DMS79 treated with DMSO at 0.1 percent for 48 hours (cell line): ENCODE measurements around the gene DUSP2.
"Not testable (repeated sequence)": the region's sequence is repeated elsewhere in the genome, so short reads cannot be mapped to it uniquely, and the experiment has no call there.

Experiments used
- DNase-seq: peaks from one replicate; lab custom pipeline; 2025; lab: John Stamatoyannopoulos, UW

DUSP2 gene

GRCh38 chr2:96146881-96147592 lies 1.8 kb upstream of the DUSP2 start:
- peak; percentile 91 for DNase-seq

- peak; percentile 10 for DNase-seq
These were observed 1.1 kb upstream of the DUSP2 start for GRCh38 chr2:96146153-96146880.

- no peak for DNase-seq
These were observed 560 bp upstream of the DUSP2 start for GRCh38 chr2:96145848-96146152.

- no peak for DNase-seq
These were observed 682 bp downstream of the DUSP2 start for GRCh38 chr2:96144481-96145035.

GRCh38 chr2:96143848-96144480 lies 1.3 kb downstream of the DUSP2 start:
- DNase-seq: peak; percentile 46

- DNase-seq: no peak
These were observed 1.9 kb downstream of the DUSP2 start for GRCh38 chr2:96143231-96143847.

- no peak for DNase-seq
These were observed 2.8 kb downstream of the DUSP2 start for GRCh38 chr2:96142217-96143113.

- DNase-seq: not testable (repeated sequence)
These were observed 3.6 kb downstream of the DUSP2 start for GRCh38 chr2:96141624-96141967.

GRCh38 chr2:96140941-96141623 lies 4.2 kb downstream of the DUSP2 start:
- DNase-seq: no peak

GRCh38 chr2:96139181-96139758 lies 6.0 kb downstream of the DUSP2 start:
- DNase-seq: no peak

- peak; percentile 91 for DNase-seq
These were observed 6.8 kb downstream of the DUSP2 start, which contains the start of gene ASTL for GRCh38 chr2:96138179-96139145. TSS of gene ASTL (minus strand) at chr2:96138502. CDS start at chr2:96138436, 66 bp downstream.

- DNase-seq: no peak
These were observed 7.7 kb downstream of the DUSP2 start for GRCh38 chr2:96137321-96138178.

GRCh38 chr2:96136129-96136720 lies 9.0 kb downstream of the DUSP2 start:
- peak; percentile 69 for DNase-seq

GRCh38 chr2:96135621-96136020 lies 9.6 kb downstream of the DUSP2 start:
- DNase-seq: no peak

- no peak for DNase-seq
These were observed 10.1 kb downstream of the DUSP2 start for GRCh38 chr2:96135171-96135570.

GRCh38 chr2:96134421-96134820 lies 10.8 kb downstream of the DUSP2 start:
- no peak for DNase-seq

- no peak for DNase-seq
These were observed 13.2 kb downstream of the DUSP2 start for GRCh38 chr2:96131813-96132745.
